Loucy (cell line): ENCODE measurements around the gene APEX1.

Source experiments
- EZH2phosphoT487 ChIP-seq: fragments of 200-600 bp; IDR thresholded peaks from 2 replicates; pipeline ENCODE4 v1.6.1; 2018; ENCODE audit warnings: antibody characterized with exemption, mild to moderate bottlenecking, moderate library complexity, borderline replicate concordance
- TF ChIP-seq, protein P1 (sequence below): fragments of 200-600 bp; sonication (generic); conservative IDR thresholded peaks from 2 replicates; pipeline ENCODE4 v1.5.1; 2014; ENCODE audit warnings: mild to moderate bottlenecking, antibody characterized with exemption, low read length

DNA sequence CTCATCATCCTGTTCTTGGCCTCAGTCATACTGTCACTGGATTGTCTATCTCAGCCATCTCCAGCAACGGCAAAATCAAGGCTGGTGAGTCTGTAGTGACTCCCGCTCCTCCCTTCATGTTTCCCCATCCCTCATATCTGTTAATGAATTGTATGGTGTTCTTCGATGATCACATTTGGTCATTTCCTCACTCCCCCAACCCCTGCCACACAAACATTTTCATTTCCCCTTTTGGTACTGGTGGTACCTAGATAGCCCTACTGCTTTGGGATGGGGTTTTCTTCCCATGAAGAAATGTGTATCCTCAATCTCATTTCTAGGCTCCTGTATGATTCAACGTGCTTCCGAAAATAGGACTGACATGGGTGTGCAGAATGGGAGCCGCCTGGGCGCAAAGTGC is 16.4 kb upstream of the APEX1 start:
- TF ChIP-seq EZH2phosphoT487 = no peak
- TF ChIP-seq, protein P1, sequence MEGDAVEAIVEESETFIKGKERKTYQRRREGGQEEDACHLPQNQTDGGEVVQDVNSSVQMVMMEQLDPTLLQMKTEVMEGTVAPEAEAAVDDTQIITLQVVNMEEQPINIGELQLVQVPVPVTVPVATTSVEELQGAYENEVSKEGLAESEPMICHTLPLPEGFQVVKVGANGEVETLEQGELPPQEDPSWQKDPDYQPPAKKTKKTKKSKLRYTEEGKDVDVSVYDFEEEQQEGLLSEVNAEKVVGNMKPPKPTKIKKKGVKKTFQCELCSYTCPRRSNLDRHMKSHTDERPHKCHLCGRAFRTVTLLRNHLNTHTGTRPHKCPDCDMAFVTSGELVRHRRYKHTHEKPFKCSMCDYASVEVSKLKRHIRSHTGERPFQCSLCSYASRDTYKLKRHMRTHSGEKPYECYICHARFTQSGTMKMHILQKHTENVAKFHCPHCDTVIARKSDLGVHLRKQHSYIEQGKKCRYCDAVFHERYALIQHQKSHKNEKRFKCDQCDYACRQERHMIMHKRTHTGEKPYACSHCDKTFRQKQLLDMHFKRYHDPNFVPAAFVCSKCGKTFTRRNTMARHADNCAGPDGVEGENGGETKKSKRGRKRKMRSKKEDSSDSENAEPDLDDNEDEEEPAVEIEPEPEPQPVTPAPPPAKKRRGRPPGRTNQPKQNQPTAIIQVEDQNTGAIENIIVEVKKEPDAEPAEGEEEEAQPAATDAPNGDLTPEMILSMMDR = no peak
